K562 (cell line): ENCODE results near the gene DSTYK. TPM values are rescaled to one million over a fixed set of nuclear protein-coding genes. Genes with fewer than 3 reads are reported as not detected.

Source experiments
- ATAC-seq: fragments of 200-7000 bp; cut with Tn5 transposase; 3 replicates; pipeline ENCODE4 v1.9.1; 2020; ENCODE audit warnings: moderate library complexity
- BruUV-seq: library from RNA; stranded (reverse); fragments of 400-500 nt; replicated peaks from 2 replicates; lab custom pipeline; 2021; lab: Mats Ljungman, UMichigan
- CTCF ChIA-PET: fragments of 300-600 bp; formaldehyde crosslinking; extraction: SDS; loops from one replicate; lab custom pipeline; 2021; ENCODE audit warnings: low intra/inter-chr PET ratio; lab: Yijun Ruan, JAX
- POLR2A ChIA-PET: fragments of 300-600, 350-650 bp; sonication (Branson Sonifier 250); formaldehyde crosslinking; extraction: SDS; loops from one replicate; lab custom pipeline; 2021; ENCODE audit warnings: antibody characterized with exemption, inconsistent platforms; lab: Yijun Ruan, JAX
- DNase-seq, 4 experiments: peaks; one replicate each; pipeline versions ENCODE4 v3.0.0 to v3.0.0-alpha.2; 2011 to 2018; ENCODE audit warnings: low spot score in 3 of 4, mixed read lengths in 3 of 4; ENCODE audit errors: extremely low read depth in 1 of 4
- FAIRE-seq: peaks from 2 replicates; lab custom pipeline; 2011; peaks lifted over from hg19 to GRCh38; lab: Jason Lieb, UNC
- H2AFZ ChIP-seq: 2 replicates; pipeline ENCODE4 v1.6.0; 2011; ENCODE audit warnings: low read depth, low read length, control low read depth, inconsistent platforms
- H3K27ac ChIP-seq: fragments of 200-600 bp; 3 replicates; pipeline ENCODE4 v1.8.0; 2011; ENCODE audit warnings: low read depth, mild to moderate bottlenecking, control low read depth, inconsistent platforms, low read length, moderate library complexity, mixed read lengths; ENCODE audit errors: extremely low read depth
- H3K27me3 ChIP-seq, 2 experiments: fragments of 300-600 bp in 1 of 2; 2 replicates in 1 of 2; 3 replicates in 1 of 2; pipeline versions ENCODE4 v1.6.0 to v1.8.0; 2011; ENCODE audit warnings: inconsistent platforms in 2 of 2, low read length in 2 of 2, mild to moderate bottlenecking in 1 of 2, mixed read lengths in 1 of 2, moderate library complexity in 1 of 2; ENCODE audit not compliant: control insufficient read depth in 2 of 2, insufficient read depth in 2 of 2
- H3K36me3 ChIP-seq: fragments of 300-600 bp; 3 replicates; pipeline ENCODE4 v1.8.0; 2011; ENCODE audit warnings: mild to moderate bottlenecking, low read length, inconsistent platforms; ENCODE audit not compliant: control insufficient read depth, insufficient read depth
- H3K4me1 ChIP-seq, 2 experiments: fragments of 200-600 bp in 1 of 2; replicated peaks in 1 of 2; 2 replicates in 1 of 2; 3 replicates in 1 of 2; pipeline versions ENCODE4 v1.5.1 to v1.8.0; 2011; ENCODE audit warnings: inconsistent platforms in 2 of 2, low read length in 2 of 2, mild to moderate bottlenecking in 1 of 2, mixed read lengths in 1 of 2, moderate library complexity in 1 of 2; ENCODE audit not compliant: control insufficient read depth in 2 of 2, insufficient read depth in 2 of 2
- H3K4me2 ChIP-seq: 2 replicates; pipeline ENCODE4 v1.6.1; 2011; ENCODE audit warnings: low read length, control low read depth, inconsistent platforms, mixed read lengths; ENCODE audit not compliant: insufficient read depth
- H3K4me3 ChIP-seq: fragments of 200-600 bp; sonication (generic), shearing (Covaris generic); 2 replicates; pipeline ENCODE4 v1.5.1; 2016; ENCODE audit warnings: control low read depth, inconsistent platforms
- H3K79me2 ChIP-seq: fragments of 200-600 bp; 3 replicates; pipeline ENCODE4 v1.8.0; 2011; ENCODE audit warnings: low read length, inconsistent platforms; ENCODE audit not compliant: control insufficient read depth, insufficient read depth
- H3K9ac ChIP-seq, 2 experiments: 2 replicates each; pipeline versions ENCODE4 v1.6.0 to v1.6.1; 2011; ENCODE audit warnings: low read depth in 2 of 2, low read length in 2 of 2, control low read depth in 1 of 2, inconsistent platforms in 1 of 2, mild to moderate bottlenecking in 1 of 2, mixed read lengths in 1 of 2; ENCODE audit not compliant: insufficient read depth in 1 of 2
- H3K9me1 ChIP-seq: one replicate; pipeline ENCODE4 v1.6.0; 2011; ENCODE audit warnings: inconsistent platforms, mild to moderate bottlenecking, low read length, moderate library complexity; ENCODE audit not compliant: control insufficient read depth, insufficient read depth
- H3K9me3 ChIP-seq: replicated peaks from 2 replicates; pipeline ENCODE4 v1.5.1; 2011; ENCODE audit warnings: low read depth, low read length, inconsistent platforms; ENCODE audit not compliant: control insufficient read depth, insufficient read depth
- H4K20me1 ChIP-seq: replicated peaks from 2 replicates; pipeline ENCODE4 v1.6.1; 2011; ENCODE audit warnings: low read length, inconsistent platforms, mixed read lengths; ENCODE audit not compliant: control insufficient read depth, insufficient read depth
- C11orf30 ChIP-seq: fragments of 450-650 bp; IDR thresholded peaks from 2 replicates; pipeline ENCODE4 v1.6.1; 2016; ENCODE audit warnings: low read depth, mild to moderate bottlenecking
- CAMTA2 ChIP-seq: fragments of 250-450 bp; sonication (Bioruptor Pico); conservative IDR thresholded peaks from 2 replicates; pipeline ENCODE4 v1.5.1; 2022
- CTBP1 ChIP-seq: fragments of 450-650 bp; IDR thresholded peaks from 2 replicates; pipeline ENCODE4 v1.6.1; 2016; ENCODE audit warnings: borderline replicate concordance
- ERF ChIP-seq: fragments of 450-650 bp; formaldehyde crosslinking; IDR thresholded peaks from 2 replicates; pipeline ENCODE4 v1.4.0; 2020; ENCODE audit warnings: mild to moderate bottlenecking, mixed read lengths
- ESRRA ChIP-seq: fragments of 450-650 bp; IDR thresholded peaks from 2 replicates; pipeline ENCODE4 v1.6.1; 2014; ENCODE audit warnings: low read depth, mild to moderate bottlenecking, moderate library complexity, borderline replicate concordance
- FOSL1 ChIP-seq: fragments of 200-800 bp; sonication (Bioruptor generic); conservative IDR thresholded peaks from 2 replicates; pipeline ENCODE4 v1.6.1; 2016; ENCODE audit warnings: missing genetic modification characterization, missing compliant biosample characterization
- MTA1 ChIP-seq: fragments of 450-650 bp; IDR thresholded peaks from 2 replicates; pipeline ENCODE4 v1.6.1; 2017; ENCODE audit warnings: borderline replicate concordance
- NCOR1 ChIP-seq: fragments of 450-650 bp; IDR thresholded peaks from 2 replicates; pipeline ENCODE4 v1.6.1; 2016; ENCODE audit warnings: mild to moderate bottlenecking, moderate library complexity
- NR3C1 ChIP-seq: sonication (generic); formaldehyde crosslinking; IDR thresholded peaks from 2 replicates; pipeline ENCODE4 v1.8.1; 2022; ENCODE audit warnings: missing genetic modification reagents
- PML ChIP-seq: IDR thresholded peaks from 2 replicates; pipeline ENCODE4 v1.6.1; 2012; ENCODE audit warnings: low read length, inconsistent platforms
- RAD51 ChIP-seq: fragments of 450-650 bp; IDR thresholded peaks from 2 replicates; pipeline ENCODE4 v1.7.1; 2016; ENCODE audit warnings: low read depth, mild to moderate bottlenecking, borderline replicate concordance
- RCOR1 ChIP-seq, 2 experiments: IDR thresholded peaks; 2 replicates each; pipeline ENCODE4 v1.6.1; 2012; ENCODE audit warnings: low read depth in 2 of 2, low read length in 2 of 2, borderline replicate concordance in 1 of 2, improper control_type of control experiment in 1 of 2
- SMARCB1 ChIP-seq: IDR thresholded peaks from 2 replicates; pipeline ENCODE4 v1.6.1; 2011; ENCODE audit warnings: improper control_type of control experiment, low read depth; ENCODE audit not compliant: insufficient read length
- SNIP1 ChIP-seq: fragments of 450-650 bp; IDR thresholded peaks from 2 replicates; pipeline ENCODE4 v1.7.1; 2017; ENCODE audit warnings: low read depth, mild to moderate bottlenecking
- TAF7 ChIP-seq: fragments of 450-650 bp; IDR thresholded peaks from 2 replicates; pipeline ENCODE4 v1.6.1; 2016; ENCODE audit warnings: missing genetic modification characterization, missing compliant biosample characterization
- ZNF140 ChIP-seq: fragments of 250-450 bp; sonication (Bioruptor Pico); IDR thresholded peaks from 2 replicates; pipeline ENCODE4 v1.8.0; 2021; ENCODE audit warnings: moderate library complexity, mild to moderate bottlenecking, inconsistent platforms
- WGBS: fragments of 100-300 bp; shearing (Covaris generic); methylation state at CpG from one replicate; pipeline ENCODE4 v1.1.6; 2016; ENCODE audit warnings: low coverage, mixed read lengths; ENCODE audit not compliant: insufficient coverage; ENCODE audit errors: missing lambda C conversion rate; 5-methylcytosine and 5-hydroxymethylcytosine counted together
- in situ Hi-C: fragments of 300-500 bp; cut with MboI; formaldehyde crosslinking; loops from 4 replicates; pipeline ENCODE4 v1.15.0; 2018; ENCODE audit warnings: inconsistent platforms, mixed read lengths
- intact Hi-C: fragments of 100-400 bp; cut with micrococcal nuclease; formaldehyde crosslinking; loops from 2 replicates; pipeline ENCODE4 v1.14.2; 2022
- polyA plus RNA-seq, 8 experiments: library from polyadenylated mRNA; depleted of rRNA in 4 of 8; stranded (reverse) in 5 of 8; unstranded in 3 of 8; fragments of >200 nt; fragmentation: Nextera tagmentation in 2 of 8; fragmentation: Illumina TruSeq in 1 of 8; extraction: Ambion mirVana in 2 of 8; extraction: Trizol in 1 of 8; gene quantifications; 2 replicates each; pipeline versions ENCODE4 v1.2.1 to v1.2.3, GENCODE V29; 2011 to 2014; ENCODE audit warnings: inconsistent platforms in 1 of 8, missing spikeins in 1 of 8
- total RNA-seq, 7 experiments: library from RNA; depleted of rRNA in 6 of 7; stranded (reverse); fragments of >200 nt in 6 of 7; fragmentation: Illumina TruSeq in 2 of 7; extraction: Trizol in 2 of 7; gene quantifications; 2 replicates each; pipeline versions ENCODE4 v1.2.1 to v1.2.3, GENCODE V29; 2011 to 2021; ENCODE audit warnings: low replicate concordance in 1 of 7
- TF ChIP-seq, protein P1 (sequence below): IDR thresholded peaks from 2 replicates; pipeline ENCODE4 v1.6.1; 2014; ENCODE audit warnings: antibody characterized with exemption
- TF ChIP-seq, protein P2 (sequence below): sonication (generic); formaldehyde crosslinking; IDR thresholded peaks from 2 replicates; pipeline ENCODE4 v1.8.0; 2023; ENCODE audit warnings: mild to moderate bottlenecking, missing genetic modification reagents

Gene DSTYK
- total and polyA plus RNA-seq, 9 of the 15 experiments (the other 6 are each of a cell fraction or from before 2014, with no cell fraction given) = 4.2 to 7.1 (median 6.2) TPM

DNA sequence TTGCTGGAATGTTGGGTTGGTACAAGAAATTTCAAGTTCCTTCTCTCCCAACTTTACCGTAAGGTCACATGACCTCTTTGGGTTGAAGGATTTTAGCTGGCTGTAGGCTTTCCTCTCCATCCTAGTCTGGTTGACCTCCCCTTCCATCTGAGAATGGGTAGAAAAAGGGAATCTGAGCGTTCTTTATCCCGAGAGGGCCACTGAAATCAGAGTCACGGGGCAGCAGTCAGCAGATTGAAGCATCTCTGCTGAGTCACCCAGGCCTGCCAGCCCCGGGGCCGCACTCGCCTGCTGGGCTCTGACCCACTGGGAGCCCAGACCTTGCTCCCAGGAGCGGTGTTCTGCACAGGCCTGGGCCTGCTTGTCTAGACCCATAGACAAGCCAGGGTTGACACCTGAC is 47.2 kb upstream of the DSTYK start:
- no peaks in the 10 kb centered on the region for H3K79me2 ChIP-seq
- H3K36me3 ChIP-seq = no peaks in the 10 kb centered on the region
- peaks cover 0 to 4% of the 10 kb centered on the region in 2 experiments; a peak in 1 of 5 replicates for H3K27me3 ChIP-seq
- WGBS = 33% methylated on average over 8 of the region's 8 CpGs
- DNase-seq = peak; percentile 31 to 55 (median 44)
- no peak overlapping the region for H2AFZ ChIP-seq
- no peak overlapping the region for H3K27ac ChIP-seq
- CTCF ChIA-PET = no interaction called here
- no peak overlapping the region for H3K4me2 ChIP-seq
- in situ Hi-C loops = loop anchor here (5.0 kb wide), 1 partner anchor 281 kb away; no protein-coding TSS in a partner anchor
- no peaks in the 10 kb centered on the region for H4K20me1 ChIP-seq
- H3K9me3 ChIP-seq = no peaks in the 10 kb centered on the region
- no peak overlapping the region for H3K9ac ChIP-seq
- no peaks in the 10 kb centered on the region for H3K9me1 ChIP-seq
- H3K4me1 ChIP-seq = peaks cover 38 to 39% of the 10 kb centered on the region in 2 experiments
- no TSS peak for BruUV-seq
- ATAC-seq = peak; percentile 9; the same call in 1 of the 3 replicates
- no peak for FAIRE-seq
- H3K4me3 ChIP-seq = no peak overlapping the region
- POLR2A ChIA-PET = interaction anchor here (0.5 to 1.1 kb wide), 4 partner anchors 41 to 494 kb away, joined by 3 to 4 read pairs (median 3); no protein-coding TSS in a partner anchor
- intact Hi-C loops = loop anchor here (5.0 kb wide), 1 partner anchor 116 kb away; no protein-coding TSS in a partner anchor
- TF ChIP-seq CAMTA2 (CRISPR knock-in tag) (no peak), RCOR1 (IDR thresholded peaks at IDR 0.05; ENCODE audit: borderline replicate concordance in 1 of 2, low read depth in 2 of 2, low read length in 2 of 2) (peak; percentile 71 to 97; a peak in 3 of 4 replicates), CTBP1 (0 out of 2 replicates have a peak, but pooled peaks have one; percentile 51), NR3C1 (CRISPR knock-in tag) (no peak), C11orf30 (peak; percentile 87), ESRRA (0 out of 2 replicates have a peak, but pooled peaks have one; percentile 10), ZNF140 (no peak), ERF (CRISPR knock-in tag) (no peak), RAD51 (peak; percentile 58; the same call in 1 of the 2 replicates), TAF7 (tag) (no peak), SNIP1 (no peak), MTA1 (no peak), NCOR1 (no peak), PML (no peak), FOSL1 (peak; percentile 74), SMARCB1 (no peak)
- TF ChIP-seq, protein P1, sequence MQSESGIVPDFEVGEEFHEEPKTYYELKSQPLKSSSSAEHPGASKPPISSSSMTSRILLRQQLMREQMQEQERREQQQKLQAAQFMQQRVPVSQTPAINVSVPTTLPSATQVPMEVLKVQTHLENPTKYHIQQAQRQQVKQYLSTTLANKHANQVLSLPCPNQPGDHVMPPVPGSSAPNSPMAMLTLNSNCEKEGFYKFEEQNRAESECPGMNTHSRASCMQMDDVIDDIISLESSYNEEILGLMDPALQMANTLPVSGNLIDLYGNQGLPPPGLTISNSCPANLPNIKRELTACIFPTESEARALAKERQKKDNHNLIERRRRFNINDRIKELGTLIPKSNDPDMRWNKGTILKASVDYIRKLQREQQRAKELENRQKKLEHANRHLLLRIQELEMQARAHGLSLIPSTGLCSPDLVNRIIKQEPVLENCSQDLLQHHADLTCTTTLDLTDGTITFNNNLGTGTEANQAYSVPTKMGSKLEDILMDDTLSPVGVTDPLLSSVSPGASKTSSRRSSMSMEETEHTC = peak; percentile 37; the same call in 1 of the 2 replicates
- TF ChIP-seq, protein P2, sequence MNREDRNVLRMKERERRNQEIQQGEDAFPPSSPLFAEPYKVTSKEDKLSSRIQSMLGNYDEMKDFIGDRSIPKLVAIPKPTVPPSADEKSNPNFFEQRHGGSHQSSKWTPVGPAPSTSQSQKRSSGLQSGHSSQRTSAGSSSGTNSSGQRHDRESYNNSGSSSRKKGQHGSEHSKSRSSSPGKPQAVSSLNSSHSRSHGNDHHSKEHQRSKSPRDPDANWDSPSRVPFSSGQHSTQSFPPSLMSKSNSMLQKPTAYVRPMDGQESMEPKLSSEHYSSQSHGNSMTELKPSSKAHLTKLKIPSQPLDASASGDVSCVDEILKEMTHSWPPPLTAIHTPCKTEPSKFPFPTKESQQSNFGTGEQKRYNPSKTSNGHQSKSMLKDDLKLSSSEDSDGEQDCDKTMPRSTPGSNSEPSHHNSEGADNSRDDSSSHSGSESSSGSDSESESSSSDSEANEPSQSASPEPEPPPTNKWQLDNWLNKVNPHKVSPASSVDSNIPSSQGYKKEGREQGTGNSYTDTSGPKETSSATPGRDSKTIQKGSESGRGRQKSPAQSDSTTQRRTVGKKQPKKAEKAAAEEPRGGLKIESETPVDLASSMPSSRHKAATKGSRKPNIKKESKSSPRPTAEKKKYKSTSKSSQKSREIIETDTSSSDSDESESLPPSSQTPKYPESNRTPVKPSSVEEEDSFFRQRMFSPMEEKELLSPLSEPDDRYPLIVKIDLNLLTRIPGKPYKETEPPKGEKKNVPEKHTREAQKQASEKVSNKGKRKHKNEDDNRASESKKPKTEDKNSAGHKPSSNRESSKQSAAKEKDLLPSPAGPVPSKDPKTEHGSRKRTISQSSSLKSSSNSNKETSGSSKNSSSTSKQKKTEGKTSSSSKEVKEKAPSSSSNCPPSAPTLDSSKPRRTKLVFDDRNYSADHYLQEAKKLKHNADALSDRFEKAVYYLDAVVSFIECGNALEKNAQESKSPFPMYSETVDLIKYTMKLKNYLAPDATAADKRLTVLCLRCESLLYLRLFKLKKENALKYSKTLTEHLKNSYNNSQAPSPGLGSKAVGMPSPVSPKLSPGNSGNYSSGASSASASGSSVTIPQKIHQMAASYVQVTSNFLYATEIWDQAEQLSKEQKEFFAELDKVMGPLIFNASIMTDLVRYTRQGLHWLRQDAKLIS (CRISPR knock-in tag) = no peak
